SKM-1 (cell line): ENCODE results near the gene RAB35.
"Not testable (repeated sequence)": the region's sequence is repeated elsewhere in the genome, so short reads cannot be mapped to it uniquely, and the experiment has no call there.

ENCODE experiments used
- DNase-seq: peaks from one replicate; lab custom pipeline; 2025; ENCODE audit not compliant: unreplicated experiment; lab: John Stamatoyannopoulos, UW

Gene RAB35

GRCh38 chr12:120064054-120064940, 52.3 kb downstream of the RAB35 start:
- DNase-seq = no peak

GRCh38 chr12:120062976-120063579, 53.5 kb downstream of the RAB35 start:
- no peak for DNase-seq

- DNase-seq = no peak
Measured at GRCh38 chr12:120061575-120062214, 54.9 kb downstream of the RAB35 start.

GRCh38 chr12:120060717-120061116, 55.8 kb downstream of the RAB35 start:
- no peak for DNase-seq

GRCh38 chr12:120060196-120060595, 56.4 kb downstream of the RAB35 start:
- no peak for DNase-seq

GRCh38 chr12:120056739-120057138, 59.8 kb downstream of the RAB35 start:
- no peak for DNase-seq

GRCh38 chr12:120055231-120056000, 61.1 kb downstream of the RAB35 start:
- DNase-seq = no peak

GRCh38 chr12:120054293-120054692, 62.3 kb downstream of the RAB35 start:
- no peak for DNase-seq

GRCh38 chr12:120051535-120051934, 65.0 kb downstream of the RAB35 start:
- no peak for DNase-seq

GRCh38 chr12:120049426-120049825, 67.1 kb downstream of the RAB35 start:
- DNase-seq = no peak

GRCh38 chr12:120048263-120048662, 68.3 kb downstream of the RAB35 start:
- no peak for DNase-seq

GRCh38 chr12:120047072-120047471, 69.5 kb downstream of the RAB35 start:
- no peak for DNase-seq

GRCh38 chr12:120045367-120045766, 71.2 kb downstream of the RAB35 start:
- DNase-seq = not testable (repeated sequence)
